Renal pelvis (tissue), 12 donors: ENCODE results near the gene SLC22A23. TPM values are rescaled to one million over a fixed set of nuclear protein-coding genes. Genes with fewer than 3 reads are reported as not detected.

Experiments
- DNase-seq: peaks from one replicate; pipeline ENCODE4 v3.0.0-alpha.2; 2013
- long read RNA-seq, 16 experiments: transcript quantifications; one replicate each; lab custom pipeline, GENCODE V29; 2026
- polyA plus RNA-seq, 3 donors: library from polyadenylated mRNA; unstranded; fragments of 120-200 nt; gene quantifications; one replicate each; pipeline ENCODE4 v1.2.1, GENCODE V29; 2013; ENCODE audit not compliant: insufficient read length in 3 of 3

SLC22A23 gene
- polyA plus RNA-seq: 10 to 100 TPM; 10.7 to 16.3 (median 14.0) TPM
- long read RNA-seq, donor 1, full-length matches to known transcripts: 2 of 2 reads
- long read RNA-seq, donor 1, partial matches to known transcripts: 0 of 2 reads
- long read RNA-seq, donor 1, other reads (novel, unspliced or antisense): 0 of 2 reads
- long read RNA-seq, donor 2: 0 reads
- long read RNA-seq, donor 3, full-length matches to known transcripts: 1 of 1 reads
- long read RNA-seq, donor 3, partial matches to known transcripts: 0 of 1 reads
- long read RNA-seq, donor 3, other reads (novel, unspliced or antisense): 0 of 1 reads
- long read RNA-seq, donor 4, full-length matches to known transcripts: 1 of 1 reads
- long read RNA-seq, donor 4, partial matches to known transcripts: 0 of 1 reads
- long read RNA-seq, donor 4, other reads (novel, unspliced or antisense): 0 of 1 reads
- long read RNA-seq, donor 5, full-length matches to known transcripts: 2 of 2 reads
- long read RNA-seq, donor 5, partial matches to known transcripts: 0 of 2 reads
- long read RNA-seq, donor 5, other reads (novel, unspliced or antisense): 0 of 2 reads
- long read RNA-seq, donor 6, full-length matches to known transcripts: 3 of 3 reads
- long read RNA-seq, donor 6, partial matches to known transcripts: 0 of 3 reads
- long read RNA-seq, donor 6, other reads (novel, unspliced or antisense): 0 of 3 reads
- long read RNA-seq, donor 7, full-length matches to known transcripts: 3 of 3 reads
- long read RNA-seq, donor 7, partial matches to known transcripts: 0 of 3 reads
- long read RNA-seq, donor 7, other reads (novel, unspliced or antisense): 0 of 3 reads
- long read RNA-seq, donor 8: 0 reads
- long read RNA-seq, donor 9, full-length matches to known transcripts: 4 of 4 reads
- long read RNA-seq, donor 9, partial matches to known transcripts: 0 of 4 reads
- long read RNA-seq, donor 9, other reads (novel, unspliced or antisense): 0 of 4 reads
- long read RNA-seq, donor 10, full-length matches to known transcripts: 1 of 1 reads
- long read RNA-seq, donor 10, partial matches to known transcripts: 0 of 1 reads
- long read RNA-seq, donor 10, other reads (novel, unspliced or antisense): 0 of 1 reads
- long read RNA-seq, donor 11, partial matches to known transcripts: 0 of 1 reads
- long read RNA-seq, donor 11, other reads (novel, unspliced or antisense): 0 of 1 reads
- long read RNA-seq, donor 12: 0 reads
- long read RNA-seq, donor 13, full-length matches to known transcripts: 1 of 6 reads
- long read RNA-seq, donor 13, partial matches to known transcripts: 5 of 6 reads
- long read RNA-seq, donor 13, other reads (novel, unspliced or antisense): 0 of 6 reads
- long read RNA-seq, donor 14, full-length matches to known transcripts: 3 of 3 reads
- long read RNA-seq, donor 14, partial matches to known transcripts: 0 of 3 reads
- long read RNA-seq, donor 14, other reads (novel, unspliced or antisense): 0 of 3 reads
- long read RNA-seq, donor 15, full-length matches to known transcripts: 7 of 7 reads
- long read RNA-seq, donor 15, partial matches to known transcripts: 0 of 7 reads
- long read RNA-seq, donor 15, other reads (novel, unspliced or antisense): 0 of 7 reads
- long read RNA-seq, donor 16: 0 reads

- DNase-seq: peak; percentile 73
Observed at GRCh38 chr6:3456898-3457709, at the start of gene SLC22A23. TSS of gene SLC22A23 (minus strand) at chr6:3457050. CDS start at chr6:3456559, 491 bp downstream.

GRCh38 chr6:3506200-3506599 is 49.4 kb upstream of the SLC22A23 start:
- no peak for DNase-seq

GRCh38 chr6:3504938-3505805 is 48.3 kb upstream of the SLC22A23 start:
- DNase-seq: no peak

GRCh38 chr6:3504354-3504753 is 47.5 kb upstream of the SLC22A23 start:
- no peak for DNase-seq

- DNase-seq: no peak
Observed at GRCh38 chr6:3501826-3502500, 45.1 kb upstream of the SLC22A23 start.

- DNase-seq: peak; percentile 45
Observed at GRCh38 chr6:3500262-3501014, 43.6 kb upstream of the SLC22A23 start.

GRCh38 chr6:3499603-3500002 is 42.8 kb upstream of the SLC22A23 start:
- no peak for DNase-seq

- DNase-seq: no peak
Observed at GRCh38 chr6:3496395-3496794, 39.5 kb upstream of the SLC22A23 start.

GRCh38 chr6:3494391-3495100 is 37.7 kb upstream of the SLC22A23 start:
- DNase-seq: no peak

- no peak for DNase-seq
Observed at GRCh38 chr6:3490625-3490980, 33.8 kb upstream of the SLC22A23 start.

GRCh38 chr6:3489961-3490624 is 33.2 kb upstream of the SLC22A23 start:
- DNase-seq: no peak

- no peak for DNase-seq
Observed at GRCh38 chr6:3489027-3489757, 32.3 kb upstream of the SLC22A23 start.

GRCh38 chr6:3484946-3485345 is 28.1 kb upstream of the SLC22A23 start:
- no peak for DNase-seq

- DNase-seq: no peak
Observed at GRCh38 chr6:3484192-3484591, 27.3 kb upstream of the SLC22A23 start.

- DNase-seq: no peak
Observed at GRCh38 chr6:3483675-3484074, 26.8 kb upstream of the SLC22A23 start.

- DNase-seq: no peak
Observed at GRCh38 chr6:3482869-3483268, 26.0 kb upstream of the SLC22A23 start.
